ENCODE results near the gene TNPO3.
"Not testable (repeated sequence)": the region's sequence is repeated elsewhere in the genome, so short reads cannot be mapped to it uniquely, and the experiment has no call there.

TNPO3 gene

GRCh38 chr7:129041142-129042085 is 13.5 kb downstream of the TNPO3 start:
- Histone ChIP-seq H3K36me3 (peaks cover 43 to 73% (median 62%) of the 10 kb centered on the region in 11 experiments), H3K27me3 (no peaks in the 10 kb centered on the region), H4K20me1 (peaks cover 78 to 100% (median 98%) of the 10 kb centered on the region in 11 experiments), H3K4me1 (peaks cover 0 to 27% (median 7%) of the 10 kb centered on the region in 10 experiments; a peak in 10 of 20 replicates), H3K4me3 (no peak overlapping the region), H3K4me2 (peak overlapping the region in 2 of 11 experiments; percentile 23; a peak in 2 of 22 replicates), H3K27ac (no peak overlapping the region), H3K9ac (peak overlapping the region in 1 of 11 experiments; percentile 40; a peak in 1 of 22 replicates), H3K9me3 (replicated peaks in 1 of 11) (peaks cover 0 to 13% (median 5%) of the 10 kb centered on the region in 11 experiments; a peak in 8 of 22 replicates)
- no peak for TF ChIP-seq Cebpa-rat (IDR thresholded peaks at IDR 0.05)

- H3K4me2 ChIP-seq, H3K9ac ChIP-seq, H3K27me3 ChIP-seq, H3K4me3 ChIP-seq, H3K27ac ChIP-seq: not testable (repeated sequence)
- peaks cover 52 to 97% (median 85%) of the 10 kb centered on the region in 11 experiments for H4K20me1 ChIP-seq
- H3K36me3 ChIP-seq = peaks cover 68 to 85% (median 78%) of the 10 kb centered on the region in 11 experiments
- peaks cover 0 to 18% (median 7%) of the 10 kb centered on the region in 10 experiments; a peak in 10 of 20 replicates for H3K4me1 ChIP-seq
- H3K9me3 ChIP-seq (replicated peaks in 1 of 11) = peaks cover 0 to 35% (median 26%) of the 10 kb centered on the region in 11 experiments; a peak in 18 of 22 replicates
Measured at GRCh38 chr7:129038468-129038867, 16.4 kb downstream of the TNPO3 start.

- Histone ChIP-seq H3K27me3 (no peaks in the 10 kb centered on the region), H3K36me3 (peaks cover 77 to 91% (median 87%) of the 10 kb centered on the region in 11 experiments), H3K4me3 (no peak overlapping the region), H3K4me2 (no peak overlapping the region), H3K9ac (no peak overlapping the region), H4K20me1 (peaks cover 47 to 97% (median 83%) of the 10 kb centered on the region in 11 experiments), H3K27ac (no peak overlapping the region), H3K9me3 (replicated peaks in 1 of 11) (peaks cover 0 to 44% (median 31%) of the 10 kb centered on the region in 11 experiments; a peak in 18 of 22 replicates), H3K4me1 (peaks cover 0 to 15% (median 7%) of the 10 kb centered on the region in 10 experiments; a peak in 10 of 20 replicates)
- no peak for TF ChIP-seq Cebpa-rat (IDR thresholded peaks at IDR 0.05)
Measured at GRCh38 chr7:129037585-129037984, 17.3 kb downstream of the TNPO3 start.

- TF ChIP-seq Cebpa-rat (IDR thresholded peaks at IDR 0.05) = no peak
- H3K36me3 ChIP-seq = peaks cover 68 to 97% (median 88%) of the 10 kb centered on the region in 11 experiments
- H3K9me3 ChIP-seq (replicated peaks in 1 of 11) = peaks cover 0 to 32% (median 25%) of the 10 kb centered on the region in 11 experiments; a peak in 17 of 22 replicates
Measured at GRCh38 chr7:129032017-129032416, 22.9 kb downstream of the TNPO3 start.

GRCh38 chr7:129030440-129030839 is 24.5 kb downstream of the TNPO3 start:
- no peak overlapping the region for H3K4me3 ChIP-seq
- H3K4me1 ChIP-seq = no peaks in the 10 kb centered on the region
- H3K27me3 ChIP-seq = no peaks in the 10 kb centered on the region
- 0 out of 22 replicates have a peak, but pooled peaks of 1 of the 11 experiments have one; percentile 25 for TF ChIP-seq Cebpa-rat (IDR thresholded peaks at IDR 0.05)
- H3K36me3 ChIP-seq = peaks cover 54 to 95% (median 83%) of the 10 kb centered on the region in 11 experiments
- H3K27ac ChIP-seq = no peak overlapping the region
- H4K20me1 ChIP-seq = peaks cover 43 to 98% (median 81%) of the 10 kb centered on the region in 11 experiments; a peak in 20 of 22 replicates
- H3K9me3 ChIP-seq (replicated peaks in 1 of 11) = peaks cover 0 to 27% (median 19%) of the 10 kb centered on the region in 11 experiments; a peak in 16 of 22 replicates
- no peak overlapping the region for H3K4me2 ChIP-seq
- H3K9ac ChIP-seq = no peak overlapping the region

More at GRCh38 chr7:129032017-129032416, 22.9 kb downstream of the TNPO3 start:
- no peak overlapping the region for H3K4me3 ChIP-seq
- no peak overlapping the region for H3K27ac ChIP-seq
- no peaks in the 10 kb centered on the region for H3K27me3 ChIP-seq
- no peaks in the 10 kb centered on the region for H3K4me1 ChIP-seq
- no peak overlapping the region for H3K4me2 ChIP-seq
- H3K9ac ChIP-seq = no peak overlapping the region
- peaks cover 34 to 97% (median 80%) of the 10 kb centered on the region in 11 experiments; a peak in 20 of 22 replicates for H4K20me1 ChIP-seq

GRCh38 chr7:129024125-129024524 is 30.8 kb downstream of the TNPO3 start:
- no peak overlapping the region for H3K9ac ChIP-seq
- no peak overlapping the region for H3K4me2 ChIP-seq
- H3K36me3 ChIP-seq = peaks cover 23 to 79% (median 54%) of the 10 kb centered on the region in 11 experiments
- H3K4me1 ChIP-seq = peaks cover 0 to 6% (median under 1%) of the 10 kb centered on the region in 10 experiments; a peak in 5 of 20 replicates
- H3K4me3 ChIP-seq = no peak overlapping the region
- no peak for TF ChIP-seq Cebpa-rat (IDR thresholded peaks at IDR 0.05)
- peaks cover 71 to 100% (median 96%) of the 10 kb centered on the region in 11 experiments; a peak in 21 of 22 replicates for H4K20me1 ChIP-seq
- no peak overlapping the region for H3K27ac ChIP-seq
- no peaks in the 10 kb centered on the region for H3K27me3 ChIP-seq
- no peaks in the 10 kb centered on the region for H3K9me3 ChIP-seq (replicated peaks in 1 of 11)

- H3K36me3 ChIP-seq = peaks cover 26 to 71% (median 50%) of the 10 kb centered on the region in 11 experiments
- H3K4me3 ChIP-seq = no peak overlapping the region
- H3K4me2 ChIP-seq = no peak overlapping the region
- no peaks in the 10 kb centered on the region for H3K27me3 ChIP-seq
- no peak overlapping the region for H3K27ac ChIP-seq
- no peaks in the 10 kb centered on the region for H3K9me3 ChIP-seq (replicated peaks in 1 of 11)
- H4K20me1 ChIP-seq = peaks cover 66 to 100% (median 89%) of the 10 kb centered on the region in 11 experiments; a peak in 21 of 22 replicates
- H3K9ac ChIP-seq = no peak overlapping the region
- no peak for TF ChIP-seq Cebpa-rat (IDR thresholded peaks at IDR 0.05)
- peaks cover 0 to 25% (median 19%) of the 10 kb centered on the region in 10 experiments; a peak in 13 of 20 replicates for H3K4me1 ChIP-seq
Measured at GRCh38 chr7:129021656-129022055, 33.3 kb downstream of the TNPO3 start.

GRCh38 chr7:129017933-129018538 is 36.9 kb downstream of the TNPO3 start:
- H3K4me1 ChIP-seq = peaks cover 0 to 25% (median 18%) of the 10 kb centered on the region in 10 experiments; a peak in 13 of 20 replicates
- peaks cover 57 to 84% (median 68%) of the 10 kb centered on the region in 11 experiments for H3K36me3 ChIP-seq
- no peak for TF ChIP-seq Cebpa-rat (IDR thresholded peaks at IDR 0.05)
- H4K20me1 ChIP-seq = peaks cover 39 to 76% (median 61%) of the 10 kb centered on the region in 11 experiments; a peak in 21 of 22 replicates
- H3K4me2 ChIP-seq = peak overlapping the region in 8 of 11 experiments; percentile 2 to 67 (median 48); a peak in 15 of 22 replicates
- no peak overlapping the region for H3K4me3 ChIP-seq
- H3K9me3 ChIP-seq (replicated peaks in 1 of 11) = no peaks in the 10 kb centered on the region
- H3K27ac ChIP-seq = peak overlapping the region in 7 of 11 experiments; percentile 1 to 34 (median 19); a peak in 7 of 22 replicates
- H3K27me3 ChIP-seq = no peaks in the 10 kb centered on the region
- H3K9ac ChIP-seq = 0 out of 22 replicates have a peak overlapping the region, but pooled peaks of 1 of the 11 experiments have one; percentile 34
